Measurements from ENCODE around the gene TMEM267. TPM values are rescaled to one million over a fixed set of nuclear protein-coding genes. Genes with fewer than 3 reads are reported as not detected.
"Not testable (repeated sequence)": the region's sequence is repeated elsewhere in the genome, so short reads cannot be mapped to it uniquely, and the experiment has no call there.

Gene TMEM267
- polyA plus RNA-seq, 3 donors = 4.4 to 13.9 (median 11.8) TPM

DNA sequence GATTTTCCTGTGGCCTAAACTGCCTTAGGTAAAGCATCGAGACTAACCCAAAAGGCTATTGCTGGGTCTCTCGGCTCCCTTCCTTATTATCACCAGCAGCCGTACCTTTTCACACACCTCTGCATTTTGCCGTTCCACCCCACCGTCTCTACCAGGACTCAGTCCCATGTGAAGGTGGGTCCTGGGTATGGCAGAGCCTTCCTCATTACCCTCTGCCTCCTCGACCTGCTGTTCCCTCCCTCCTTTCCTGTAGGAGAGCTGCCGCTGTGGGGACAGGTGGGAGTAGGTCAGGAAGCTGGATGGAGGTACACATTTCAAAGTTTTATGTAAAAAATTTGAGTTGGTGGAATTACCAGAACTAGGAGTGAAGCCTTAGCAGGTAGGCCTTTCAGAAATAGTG lies 73.3 kb downstream of the TMEM267 start:
- Mint-ChIP-seq H3K27me3 (ENCODE audit: low read depth in 3 of 3) (peaks cover 0 to 2% (median 0%) of the 10 kb centered on the region in 3 donors), H3K4me1 (no peaks in the 10 kb centered on the region), H3K4me3 (no peak overlapping the region), H3K36me3 (no peaks in the 10 kb centered on the region), H3K27ac (peak overlapping the region in 1 of 7 donors; percentile 4), H3K9me3 (peaks cover 0 to 5% (median under 1%) of the 10 kb centered on the region in 7 donors)
- Histone ChIP-seq H3K27me3 (ENCODE audit: control insufficient read depth in 2 of 2, insufficient read depth in 2 of 2, low read length in 2 of 2) (no peaks in the 10 kb centered on the region), H3K4me2 (replicated peaks; ENCODE audit: extremely low read depth, low read length, poor library complexity, severe bottlenecking) (no peak overlapping the region), H3K79me2 (ENCODE audit: insufficient read depth, low read length) (no peaks in the 10 kb centered on the region), H3K27ac (ENCODE audit: low read depth in 1 of 2, low read length in 2 of 2) (no peak overlapping the region), H4K20me1 (ENCODE audit: insufficient read depth, low read length) (no peaks in the 10 kb centered on the region), H2AFZ (ENCODE audit: insufficient read depth, low read depth, low read length, poor library complexity, severe bottlenecking) (no peak overlapping the region), H3K9me3 (replicated peaks in 1 of 2; ENCODE audit: control insufficient read depth in 1 of 2, insufficient read depth in 1 of 2, low read length in 2 of 2) (no peaks in the 10 kb centered on the region), H3K36me3 (replicated peaks in 1 of 2; ENCODE audit: control insufficient read depth in 1 of 2, insufficient read depth in 2 of 2, low read length in 2 of 2) (no peaks in the 10 kb centered on the region), H3K9ac (ENCODE audit: insufficient read depth, low read length, poor library complexity, severe bottlenecking) (no peak overlapping the region), H3K4me3 (replicated peaks in 1 of 3; ENCODE audit: low read depth in 2 of 3, low read length in 3 of 3) (no peak overlapping the region), H3K4me1 (ENCODE audit: control insufficient read depth in 1 of 2, insufficient read depth in 2 of 2, low read length in 2 of 2) (no peaks in the 10 kb centered on the region)
- intact Hi-C loops (cut with micrococcal nuclease) = no loop called here
- DNase-seq = no peak
- TF ChIP-seq, protein P1, sequence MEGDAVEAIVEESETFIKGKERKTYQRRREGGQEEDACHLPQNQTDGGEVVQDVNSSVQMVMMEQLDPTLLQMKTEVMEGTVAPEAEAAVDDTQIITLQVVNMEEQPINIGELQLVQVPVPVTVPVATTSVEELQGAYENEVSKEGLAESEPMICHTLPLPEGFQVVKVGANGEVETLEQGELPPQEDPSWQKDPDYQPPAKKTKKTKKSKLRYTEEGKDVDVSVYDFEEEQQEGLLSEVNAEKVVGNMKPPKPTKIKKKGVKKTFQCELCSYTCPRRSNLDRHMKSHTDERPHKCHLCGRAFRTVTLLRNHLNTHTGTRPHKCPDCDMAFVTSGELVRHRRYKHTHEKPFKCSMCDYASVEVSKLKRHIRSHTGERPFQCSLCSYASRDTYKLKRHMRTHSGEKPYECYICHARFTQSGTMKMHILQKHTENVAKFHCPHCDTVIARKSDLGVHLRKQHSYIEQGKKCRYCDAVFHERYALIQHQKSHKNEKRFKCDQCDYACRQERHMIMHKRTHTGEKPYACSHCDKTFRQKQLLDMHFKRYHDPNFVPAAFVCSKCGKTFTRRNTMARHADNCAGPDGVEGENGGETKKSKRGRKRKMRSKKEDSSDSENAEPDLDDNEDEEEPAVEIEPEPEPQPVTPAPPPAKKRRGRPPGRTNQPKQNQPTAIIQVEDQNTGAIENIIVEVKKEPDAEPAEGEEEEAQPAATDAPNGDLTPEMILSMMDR (IDR thresholded peaks at IDR 0.05) = no peak
- WGBS (ENCODE audit: insufficient coverage) = 100% methylated on average over 1 of the region's 7 CpGs

DNA sequence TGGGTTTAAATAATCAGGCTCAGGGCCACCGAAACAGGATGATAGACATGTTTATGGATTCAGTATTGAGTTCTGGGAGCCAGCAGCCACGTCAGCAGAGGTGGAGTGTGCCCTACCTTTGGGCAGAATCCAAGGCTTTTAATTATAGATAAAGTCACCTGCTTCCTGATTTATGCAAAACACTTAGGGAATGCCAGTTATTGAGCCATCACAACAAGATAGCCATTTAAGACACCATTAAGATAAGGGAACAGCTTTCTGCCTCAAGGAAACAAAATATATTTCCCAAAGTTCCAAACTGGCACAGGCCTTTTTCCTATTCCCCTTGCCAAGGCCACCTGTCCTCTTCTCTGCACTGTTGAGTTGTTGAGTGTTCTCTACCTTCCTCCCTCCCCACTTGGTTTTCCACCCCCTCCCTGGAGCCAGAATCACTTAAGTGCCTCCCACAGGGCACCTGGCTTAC lies 73.8 kb downstream of the TMEM267 start:
- no peaks in the 10 kb centered on the region for H3K36me3 Mint-ChIP-seq
- TF ChIP-seq, protein P1 (IDR thresholded peaks at IDR 0.05) = no peak
- H3K9me3 ChIP-seq (replicated peaks in 1 of 2; ENCODE audit: control insufficient read depth in 1 of 2, insufficient read depth in 1 of 2, low read length in 2 of 2) = no peaks in the 10 kb centered on the region
- no peaks in the 10 kb centered on the region for H3K79me2 ChIP-seq (ENCODE audit: insufficient read depth, low read length)
- no peaks in the 10 kb centered on the region for H4K20me1 ChIP-seq (ENCODE audit: insufficient read depth, low read length)
- H3K36me3 ChIP-seq (replicated peaks in 1 of 2; ENCODE audit: control insufficient read depth in 1 of 2, insufficient read depth in 2 of 2, low read length in 2 of 2) = no peaks in the 10 kb centered on the region
- no peak overlapping the region for H3K27ac Mint-ChIP-seq
- H3K27me3 ChIP-seq (ENCODE audit: control insufficient read depth in 2 of 2, insufficient read depth in 2 of 2, low read length in 2 of 2) = no peaks in the 10 kb centered on the region
- H3K4me3 Mint-ChIP-seq = no peak overlapping the region
- H3K27ac ChIP-seq (ENCODE audit: low read depth in 1 of 2, low read length in 2 of 2) = no peak overlapping the region
- no CpG with 5 or more reads among the region's 2 CpGs for WGBS (ENCODE audit: insufficient coverage)
- H2AFZ ChIP-seq (ENCODE audit: insufficient read depth, low read depth, low read length, poor library complexity, severe bottlenecking) = no peak overlapping the region
- H3K4me2 ChIP-seq (replicated peaks; ENCODE audit: extremely low read depth, low read length, poor library complexity, severe bottlenecking) = no peak overlapping the region
- H3K9me3 Mint-ChIP-seq = peaks cover 0 to 5% (median 1%) of the 10 kb centered on the region in 7 donors
- no peak overlapping the region for H3K4me3 ChIP-seq (replicated peaks in 1 of 3; ENCODE audit: low read depth in 2 of 3, low read length in 3 of 3)
- no peaks in the 10 kb centered on the region for H3K4me1 ChIP-seq (ENCODE audit: control insufficient read depth in 1 of 2, insufficient read depth in 2 of 2, low read length in 2 of 2)
- no peak overlapping the region for H3K9ac ChIP-seq (ENCODE audit: insufficient read depth, low read length, poor library complexity, severe bottlenecking)
- no peak for DNase-seq
- intact Hi-C loops (cut with micrococcal nuclease) = no loop called here
- H3K27me3 Mint-ChIP-seq (ENCODE audit: low read depth in 3 of 3) = peaks cover 0 to 2% (median 0%) of the 10 kb centered on the region in 3 donors
- no peaks in the 10 kb centered on the region for H3K4me1 Mint-ChIP-seq

DNA sequence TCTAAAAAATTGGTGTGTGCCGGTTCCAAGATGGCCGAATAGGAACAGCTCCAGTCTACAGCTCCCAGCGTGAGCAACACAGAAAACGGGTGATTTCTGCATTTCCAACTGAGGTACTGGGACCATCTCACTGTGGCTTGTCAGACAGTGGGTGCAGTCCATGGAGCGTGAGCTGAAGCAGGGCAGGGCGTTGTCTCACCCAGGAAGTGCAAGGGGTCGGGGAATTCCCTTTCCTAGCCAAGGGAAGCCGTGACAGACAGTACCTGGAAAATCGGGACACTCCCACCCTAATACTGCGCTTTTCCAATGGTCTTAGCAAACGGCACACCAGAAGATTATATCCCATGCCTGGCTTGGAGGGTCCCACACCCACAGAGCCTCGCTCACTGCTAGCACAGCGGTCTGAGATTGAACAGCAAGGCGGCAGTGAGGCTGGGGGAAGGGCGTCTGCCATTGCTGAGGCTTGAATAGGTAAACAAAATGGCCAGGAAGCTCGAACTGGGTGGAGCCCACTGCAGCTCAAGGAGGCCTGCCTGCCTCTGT lies 81.1 kb downstream of the TMEM267 start:
- H3K27ac ChIP-seq (ENCODE audit: low read depth in 1 of 2, low read length in 2 of 2); H3K9me3 ChIP-seq (replicated peaks in 1 of 2; ENCODE audit: control insufficient read depth in 1 of 2, insufficient read depth in 1 of 2, low read length in 2 of 2); H3K9ac ChIP-seq (ENCODE audit: insufficient read depth, low read length, poor library complexity, severe bottlenecking); H3K4me3 Mint-ChIP-seq; H3K27ac Mint-ChIP-seq; H3K4me2 ChIP-seq (replicated peaks; ENCODE audit: extremely low read depth, low read length, poor library complexity, severe bottlenecking); H3K27me3 Mint-ChIP-seq (ENCODE audit: low read depth in 3 of 3); DNase-seq; H3K9me3 Mint-ChIP-seq; intact Hi-C loops (cut with micrococcal nuclease); H3K4me3 ChIP-seq (replicated peaks in 1 of 3; ENCODE audit: low read depth in 2 of 3, low read length in 3 of 3); H3K36me3 Mint-ChIP-seq; H4K20me1 ChIP-seq (ENCODE audit: insufficient read depth, low read length); H2AFZ ChIP-seq (ENCODE audit: insufficient read depth, low read depth, low read length, poor library complexity, severe bottlenecking); H3K79me2 ChIP-seq (ENCODE audit: insufficient read depth, low read length); H3K36me3 ChIP-seq (replicated peaks in 1 of 2; ENCODE audit: control insufficient read depth in 1 of 2, insufficient read depth in 2 of 2, low read length in 2 of 2); H3K27me3 ChIP-seq (ENCODE audit: control insufficient read depth in 2 of 2, insufficient read depth in 2 of 2, low read length in 2 of 2); H3K4me1 ChIP-seq (ENCODE audit: control insufficient read depth in 1 of 2, insufficient read depth in 2 of 2, low read length in 2 of 2); H3K4me1 Mint-ChIP-seq: not testable (repeated sequence)
- WGBS (ENCODE audit: insufficient coverage) = 96% methylated on average over 11 of the region's 16 CpGs
